ENCODE measurements around the gene CSMD2. TPM values are rescaled to one million over a fixed set of nuclear protein-coding genes. Genes with fewer than 3 reads are reported as not detected.

The CSMD2 gene
- total and polyA plus RNA-seq, 2 experiments from 2014 or later = 5.3 to 16.6 TPM

GRCh38 chr1:33979341-33979740 lies 185.7 kb downstream of the CSMD2 start:
- no peak for DNase-seq (ENCODE audit: low spot score)
- TF ChIP-seq ZNF462 (CRISPR knock-in tag; IDR thresholded peaks at IDR 0.05) = no peak
- no peak for TF ChIP-seq EZH2phosphoT487 (IDR thresholded peaks at IDR 0.05; ENCODE audit: unreplicated experiment)
- TF ChIP-seq, protein P1, sequence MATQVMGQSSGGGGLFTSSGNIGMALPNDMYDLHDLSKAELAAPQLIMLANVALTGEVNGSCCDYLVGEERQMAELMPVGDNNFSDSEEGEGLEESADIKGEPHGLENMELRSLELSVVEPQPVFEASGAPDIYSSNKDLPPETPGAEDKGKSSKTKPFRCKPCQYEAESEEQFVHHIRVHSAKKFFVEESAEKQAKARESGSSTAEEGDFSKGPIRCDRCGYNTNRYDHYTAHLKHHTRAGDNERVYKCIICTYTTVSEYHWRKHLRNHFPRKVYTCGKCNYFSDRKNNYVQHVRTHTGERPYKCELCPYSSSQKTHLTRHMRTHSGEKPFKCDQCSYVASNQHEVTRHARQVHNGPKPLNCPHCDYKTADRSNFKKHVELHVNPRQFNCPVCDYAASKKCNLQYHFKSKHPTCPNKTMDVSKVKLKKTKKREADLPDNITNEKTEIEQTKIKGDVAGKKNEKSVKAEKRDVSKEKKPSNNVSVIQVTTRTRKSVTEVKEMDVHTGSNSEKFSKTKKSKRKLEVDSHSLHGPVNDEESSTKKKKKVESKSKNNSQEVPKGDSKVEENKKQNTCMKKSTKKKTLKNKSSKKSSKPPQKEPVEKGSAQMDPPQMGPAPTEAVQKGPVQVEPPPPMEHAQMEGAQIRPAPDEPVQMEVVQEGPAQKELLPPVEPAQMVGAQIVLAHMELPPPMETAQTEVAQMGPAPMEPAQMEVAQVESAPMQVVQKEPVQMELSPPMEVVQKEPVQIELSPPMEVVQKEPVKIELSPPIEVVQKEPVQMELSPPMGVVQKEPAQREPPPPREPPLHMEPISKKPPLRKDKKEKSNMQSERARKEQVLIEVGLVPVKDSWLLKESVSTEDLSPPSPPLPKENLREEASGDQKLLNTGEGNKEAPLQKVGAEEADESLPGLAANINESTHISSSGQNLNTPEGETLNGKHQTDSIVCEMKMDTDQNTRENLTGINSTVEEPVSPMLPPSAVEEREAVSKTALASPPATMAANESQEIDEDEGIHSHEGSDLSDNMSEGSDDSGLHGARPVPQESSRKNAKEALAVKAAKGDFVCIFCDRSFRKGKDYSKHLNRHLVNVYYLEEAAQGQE (IDR thresholded peaks at IDR 0.05; ENCODE audit: unreplicated experiment) = no peak
- TF ChIP-seq POLR2AphosphoS5 (IDR thresholded peaks at IDR 0.05; ENCODE audit: low read depth) = no peak
- TF ChIP-seq, protein P2, sequence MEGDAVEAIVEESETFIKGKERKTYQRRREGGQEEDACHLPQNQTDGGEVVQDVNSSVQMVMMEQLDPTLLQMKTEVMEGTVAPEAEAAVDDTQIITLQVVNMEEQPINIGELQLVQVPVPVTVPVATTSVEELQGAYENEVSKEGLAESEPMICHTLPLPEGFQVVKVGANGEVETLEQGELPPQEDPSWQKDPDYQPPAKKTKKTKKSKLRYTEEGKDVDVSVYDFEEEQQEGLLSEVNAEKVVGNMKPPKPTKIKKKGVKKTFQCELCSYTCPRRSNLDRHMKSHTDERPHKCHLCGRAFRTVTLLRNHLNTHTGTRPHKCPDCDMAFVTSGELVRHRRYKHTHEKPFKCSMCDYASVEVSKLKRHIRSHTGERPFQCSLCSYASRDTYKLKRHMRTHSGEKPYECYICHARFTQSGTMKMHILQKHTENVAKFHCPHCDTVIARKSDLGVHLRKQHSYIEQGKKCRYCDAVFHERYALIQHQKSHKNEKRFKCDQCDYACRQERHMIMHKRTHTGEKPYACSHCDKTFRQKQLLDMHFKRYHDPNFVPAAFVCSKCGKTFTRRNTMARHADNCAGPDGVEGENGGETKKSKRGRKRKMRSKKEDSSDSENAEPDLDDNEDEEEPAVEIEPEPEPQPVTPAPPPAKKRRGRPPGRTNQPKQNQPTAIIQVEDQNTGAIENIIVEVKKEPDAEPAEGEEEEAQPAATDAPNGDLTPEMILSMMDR (conservative IDR thresholded peaks at IDR 0.05; ENCODE audit: low read depth in 2 of 2) = no peak
- TF ChIP-seq CREB1 (CRISPR knock-in tag; IDR thresholded peaks at IDR 0.05; ENCODE audit: low read depth) = no peak
- TF ChIP-seq EZH2 (IDR thresholded peaks at IDR 0.05; ENCODE audit: low read depth, unreplicated experiment) = no peak
- no peak for TF ChIP-seq NANOG (IDR thresholded peaks at IDR 0.05; ENCODE audit: borderline replicate concordance)
- no peak for TF ChIP-seq ZNF114 (CRISPR knock-in tag; IDR thresholded peaks at IDR 0.05)
- TF ChIP-seq JUNB (IDR thresholded peaks at IDR 0.05; ENCODE audit: unreplicated experiment) = no peak
- TF ChIP-seq ETS1 (IDR thresholded peaks at IDR 0.05) = no peak
- TF ChIP-seq ZNF331 (CRISPR knock-in tag; IDR thresholded peaks at IDR 0.05; ENCODE audit: low read depth) = no peak
- TF ChIP-seq STAT1 (IDR thresholded peaks at IDR 0.05; ENCODE audit: unreplicated experiment) = no peak
- Mint-ChIP-seq H3K4me1 (peaks cover 7% of the 10 kb centered on the region; the same call in 2 of the 3 replicates), H3K27ac (no peak overlapping the region), H3K27me3 (ENCODE audit: insufficient read depth, low read depth, poor library complexity) (peaks cover 8% of the 10 kb centered on the region), H3K4me3 (no peak overlapping the region), H3K36me3 (ENCODE audit: low read depth) (no peaks in the 10 kb centered on the region), H3K9me3 (no peaks in the 10 kb centered on the region)
- Histone ChIP-seq H3K4me2 (no peak overlapping the region), H3K4me1 (ENCODE audit: insufficient read depth) (no peaks in the 10 kb centered on the region), H2AFZ (no peak overlapping the region), H4K20me1 (replicated peaks; ENCODE audit: insufficient read depth) (peaks cover 10% of the 10 kb centered on the region; the same call in 1 of the 2 replicates), H3K4me3 (no peak overlapping the region), H3K36me3 (ENCODE audit: insufficient read depth) (no peaks in the 10 kb centered on the region), H3K27ac (ENCODE audit: low read depth) (no peak overlapping the region), H3K9me2 (ENCODE audit: insufficient read depth) (no peaks in the 10 kb centered on the region), H3K27me3 (ENCODE audit: insufficient read depth) (no peaks in the 10 kb centered on the region), H3K79me2 (replicated peaks; ENCODE audit: insufficient read depth) (0 out of 2 replicates have a peak, but pooled peaks cover 2% of the 10 kb centered on the region), H3F3A (replicated peaks; ENCODE audit: low read depth) (no peaks in the 10 kb centered on the region)
- ATAC-seq = no peak
